Fibroblast of lung (primary cell): ENCODE results near the gene SMIM5.

Source experiments
- EZH2 ChIP-seq: IDR thresholded peaks from 2 replicates; pipeline ENCODE4 v1.5.1; 2012; ENCODE audit warnings: low read length, control low read depth, mild to moderate bottlenecking; ENCODE audit errors: missing control alignments
- TF ChIP-seq, protein P1 (sequence below), 2 donors: IDR thresholded peaks in 1 of 2; conservative IDR thresholded peaks in 1 of 2; 1 replicate in 1 of 2; 2 replicates in 1 of 2; pipeline ENCODE4 v1.5.1; 2011 to 2012; ENCODE audit warnings: low read length in 2 of 2, control low read depth in 1 of 2, inconsistent platforms in 1 of 2, low read depth in 1 of 2, mild to moderate bottlenecking in 1 of 2

GRCh38 chr17:75610103-75610984, 22.9 kb upstream of the SMIM5 start:
- TF ChIP-seq, protein P1, sequence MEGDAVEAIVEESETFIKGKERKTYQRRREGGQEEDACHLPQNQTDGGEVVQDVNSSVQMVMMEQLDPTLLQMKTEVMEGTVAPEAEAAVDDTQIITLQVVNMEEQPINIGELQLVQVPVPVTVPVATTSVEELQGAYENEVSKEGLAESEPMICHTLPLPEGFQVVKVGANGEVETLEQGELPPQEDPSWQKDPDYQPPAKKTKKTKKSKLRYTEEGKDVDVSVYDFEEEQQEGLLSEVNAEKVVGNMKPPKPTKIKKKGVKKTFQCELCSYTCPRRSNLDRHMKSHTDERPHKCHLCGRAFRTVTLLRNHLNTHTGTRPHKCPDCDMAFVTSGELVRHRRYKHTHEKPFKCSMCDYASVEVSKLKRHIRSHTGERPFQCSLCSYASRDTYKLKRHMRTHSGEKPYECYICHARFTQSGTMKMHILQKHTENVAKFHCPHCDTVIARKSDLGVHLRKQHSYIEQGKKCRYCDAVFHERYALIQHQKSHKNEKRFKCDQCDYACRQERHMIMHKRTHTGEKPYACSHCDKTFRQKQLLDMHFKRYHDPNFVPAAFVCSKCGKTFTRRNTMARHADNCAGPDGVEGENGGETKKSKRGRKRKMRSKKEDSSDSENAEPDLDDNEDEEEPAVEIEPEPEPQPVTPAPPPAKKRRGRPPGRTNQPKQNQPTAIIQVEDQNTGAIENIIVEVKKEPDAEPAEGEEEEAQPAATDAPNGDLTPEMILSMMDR (conservative IDR thresholded peaks at IDR 0.05 in 1 of 2, IDR thresholded peaks at IDR 0.05 in 1 of 2; ENCODE audit: low read depth in 1 of 2, low read length in 2 of 2) = no peak
- no peak for TF ChIP-seq EZH2
